NCI-H2227 (cell line): Measurements from ENCODE around the gene CAPSL.
"Not testable (repeated sequence)": the region's sequence is repeated elsewhere in the genome, so short reads cannot be mapped to it uniquely, and the experiment has no call there.

Experiments
- DNase-seq: peaks from one replicate; lab custom pipeline; 2025; ENCODE audit not compliant: unreplicated experiment; lab: John Stamatoyannopoulos, UW

The CAPSL gene

DNA sequence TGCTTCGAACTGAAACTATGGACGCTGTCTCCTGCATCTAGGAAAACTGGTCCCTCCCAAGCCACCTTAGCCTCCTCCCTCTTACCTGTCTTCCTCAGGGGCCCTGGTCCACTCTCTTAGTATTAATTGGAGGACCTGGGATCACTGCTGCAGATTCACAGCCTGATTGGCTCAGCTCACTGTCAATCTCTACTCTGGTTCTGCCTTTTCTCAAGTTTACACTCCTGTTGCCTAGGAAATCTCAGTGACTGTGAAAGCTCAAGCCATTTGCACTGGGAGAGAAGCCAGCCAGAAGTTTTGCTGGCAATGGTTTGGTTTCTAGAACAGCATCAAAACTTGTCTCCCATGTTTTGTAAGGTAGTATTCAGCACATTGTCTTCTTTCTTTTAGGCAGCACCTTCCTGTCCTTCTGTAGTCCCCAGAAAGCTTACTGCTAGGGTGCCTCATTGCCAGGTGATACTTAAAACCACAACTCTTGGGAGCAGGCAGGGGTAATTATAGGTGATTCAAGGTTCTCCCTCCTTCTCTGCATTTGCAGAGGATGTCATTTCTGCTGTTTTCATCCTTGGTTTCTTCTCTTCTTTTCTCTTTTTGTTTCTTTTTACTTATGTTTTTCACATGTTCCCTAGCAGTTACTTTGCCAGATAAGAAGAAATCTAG lies at the start of gene CAPSL:
TSS of gene CAPSL (minus strand) at position 55 of the 660 bp plus-strand sequence. CDS start 17,502 bp downstream, outside the sequence.
- no peak for DNase-seq

DNA sequence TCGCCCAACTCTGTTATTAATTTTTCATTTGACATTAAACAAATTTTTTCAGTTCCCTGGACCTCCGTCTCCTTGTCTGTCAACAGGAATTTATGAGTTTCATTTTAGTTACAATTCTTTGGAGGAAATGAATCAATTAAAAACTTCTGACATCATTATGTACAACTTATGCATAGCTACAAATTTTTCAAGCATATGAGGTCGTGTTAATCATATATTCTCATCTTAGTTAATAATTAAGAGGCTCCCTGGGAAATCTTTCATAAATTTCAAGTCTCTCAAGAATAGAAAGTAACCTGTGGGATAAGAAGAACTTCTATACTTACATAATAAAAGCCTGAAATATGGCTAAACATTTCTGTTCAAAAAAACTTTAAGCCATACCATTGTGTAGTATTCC lies 49.4 kb upstream of the CAPSL start:
- no peak for DNase-seq

DNA sequence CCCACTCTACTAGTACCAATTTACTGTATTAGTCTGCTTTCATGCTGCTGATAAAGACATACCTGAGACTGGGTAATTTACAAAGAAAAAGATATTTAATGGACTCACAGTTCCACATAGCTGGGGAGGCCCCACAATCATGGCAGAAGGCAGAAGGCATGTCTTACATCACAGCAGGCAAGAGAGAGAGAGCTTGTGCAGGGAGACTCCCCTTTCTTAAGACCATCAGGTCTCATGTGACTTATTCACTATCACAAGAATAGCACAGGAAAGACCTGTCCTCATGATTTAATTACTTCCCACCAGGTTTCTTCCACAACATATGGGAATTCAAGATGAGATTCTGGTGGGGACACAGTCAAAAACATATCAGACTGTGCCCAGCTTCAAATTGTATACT lies 41.3 kb upstream of the CAPSL start:
- DNase-seq, result no peak

DNA sequence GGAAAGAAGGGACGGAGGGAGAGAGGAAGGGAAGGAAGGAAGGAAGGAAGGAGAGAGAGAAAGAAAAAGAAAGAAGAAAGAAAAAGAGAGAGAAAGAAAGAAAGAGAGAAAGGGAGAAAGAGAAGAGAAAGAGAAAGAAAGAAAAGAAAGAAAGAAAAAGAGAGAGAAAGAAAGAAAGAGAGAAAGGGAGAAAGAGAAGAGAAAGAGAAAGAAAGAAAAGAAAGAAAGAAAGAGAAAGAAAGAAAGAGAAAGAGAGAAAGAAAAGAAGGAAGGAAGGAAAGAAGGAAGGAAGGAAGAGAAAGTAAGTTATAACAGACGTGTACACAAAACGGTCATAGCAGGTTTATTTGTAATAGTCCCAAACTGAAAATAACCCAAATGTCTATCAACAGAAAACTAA lies 38.4 kb upstream of the CAPSL start:
- DNase-seq, result not testable (repeated sequence)

DNA sequence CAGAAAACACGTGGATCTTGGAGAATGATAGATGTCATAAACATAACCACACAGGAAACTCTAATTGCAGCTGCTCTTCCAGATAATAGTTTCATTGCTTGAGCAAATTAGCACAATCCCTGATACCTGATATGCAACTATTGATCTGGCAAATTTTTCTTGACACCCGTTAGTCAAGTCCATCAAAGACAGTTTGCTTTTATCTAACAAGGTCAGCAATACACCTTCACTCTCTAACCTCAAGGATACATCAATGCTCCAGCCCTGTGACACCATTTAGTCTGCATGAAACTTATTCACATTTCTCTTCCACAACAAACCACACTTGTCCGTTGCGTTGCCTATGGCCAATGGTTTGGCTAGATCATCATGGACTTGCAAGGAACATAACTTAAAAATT lies 36.1 kb upstream of the CAPSL start:
- DNase-seq, result no peak

DNA sequence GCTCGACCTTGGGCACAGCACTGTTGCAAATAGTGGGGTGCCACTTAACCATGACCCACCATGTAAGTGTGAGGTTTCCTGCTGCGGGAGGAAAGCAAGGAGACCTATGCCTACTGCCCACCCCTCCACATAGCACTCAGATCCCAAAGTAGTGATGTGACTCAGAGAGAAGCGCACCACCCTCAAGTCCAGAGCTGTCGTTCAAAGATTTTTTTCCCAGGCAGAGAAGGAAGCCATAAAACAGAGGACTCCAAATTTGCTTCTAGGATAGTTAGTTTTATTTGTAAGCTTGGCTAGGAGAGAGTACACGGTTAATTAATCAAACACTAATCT lies 33.4 kb upstream of the CAPSL start:
- DNase-seq, result no peak

DNA sequence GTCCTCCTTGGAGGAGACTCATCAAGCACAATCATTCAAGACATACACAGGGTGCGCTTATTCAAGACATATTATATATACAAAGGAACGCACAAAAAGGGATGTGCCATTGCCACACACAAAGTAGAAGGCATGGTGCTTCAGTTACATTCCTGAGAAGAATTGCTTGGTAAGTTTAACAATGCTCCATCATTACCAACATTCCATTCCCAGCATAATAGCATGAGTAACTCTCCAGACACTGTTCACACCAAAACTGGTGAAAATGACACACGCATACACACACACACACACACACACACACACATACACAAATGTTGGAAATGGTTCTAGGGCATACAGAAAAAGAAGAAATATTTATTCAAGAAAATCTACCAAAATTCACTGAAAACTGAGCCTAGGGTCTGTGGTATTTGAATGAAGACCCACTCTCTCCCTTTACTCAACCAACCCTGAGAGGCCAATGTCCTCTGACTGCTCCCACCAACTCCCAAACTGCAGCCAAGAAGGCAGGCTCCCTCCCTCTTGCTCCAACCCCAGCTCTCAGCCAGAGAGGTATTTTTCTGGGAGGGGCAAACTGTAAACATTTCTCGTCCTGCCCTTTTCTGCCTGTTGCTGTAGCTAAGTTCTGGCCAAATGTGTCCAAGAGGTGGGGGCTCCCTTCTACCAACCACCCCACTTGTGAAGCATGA lies 32.9 kb upstream of the CAPSL start:
- DNase-seq, result no peak

DNA sequence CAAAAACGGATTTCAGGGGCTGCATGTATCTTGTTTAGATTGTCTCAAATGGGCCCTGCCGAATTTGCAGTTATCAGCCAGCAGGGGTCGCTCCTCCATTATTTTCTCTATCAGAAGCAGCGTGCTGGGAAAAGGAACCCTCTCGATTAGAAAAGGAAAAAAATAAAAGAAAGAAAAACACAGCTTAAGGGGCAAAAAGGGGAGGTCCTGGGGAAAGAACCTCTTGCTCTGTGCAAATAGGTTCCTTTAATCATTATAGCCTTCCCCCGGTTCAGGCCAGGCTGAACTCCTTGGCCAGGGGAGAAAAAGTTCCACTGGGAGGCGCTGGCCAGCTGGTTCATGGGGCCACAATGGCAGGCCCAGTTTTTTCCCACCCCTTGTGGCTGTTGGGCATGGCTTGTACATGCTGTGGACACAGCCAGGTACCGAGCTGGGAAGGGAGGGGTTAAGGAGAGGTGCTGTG lies 25.0 kb upstream of the CAPSL start:
- DNase-seq, result no peak

DNA sequence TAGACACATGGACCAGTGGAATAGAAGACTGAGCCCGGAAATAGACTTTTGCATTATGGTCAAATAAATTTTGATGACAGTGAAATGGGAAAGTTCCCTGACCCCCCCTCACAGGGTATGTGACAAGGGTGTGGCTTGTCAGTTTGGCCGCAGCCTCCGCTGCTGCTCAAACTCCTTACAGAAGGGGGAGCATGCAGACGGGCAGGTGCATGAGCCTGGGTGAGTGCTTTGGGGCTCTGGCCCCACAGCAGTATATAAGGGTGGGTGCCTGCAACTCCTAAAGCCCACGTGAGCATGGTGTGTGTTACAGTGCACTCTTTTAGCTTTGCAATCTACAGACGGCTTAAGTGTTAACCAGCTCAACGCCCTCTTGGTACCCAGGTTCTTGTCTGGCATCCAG lies 21.9 kb upstream of the CAPSL start:
- no peak for DNase-seq

DNA sequence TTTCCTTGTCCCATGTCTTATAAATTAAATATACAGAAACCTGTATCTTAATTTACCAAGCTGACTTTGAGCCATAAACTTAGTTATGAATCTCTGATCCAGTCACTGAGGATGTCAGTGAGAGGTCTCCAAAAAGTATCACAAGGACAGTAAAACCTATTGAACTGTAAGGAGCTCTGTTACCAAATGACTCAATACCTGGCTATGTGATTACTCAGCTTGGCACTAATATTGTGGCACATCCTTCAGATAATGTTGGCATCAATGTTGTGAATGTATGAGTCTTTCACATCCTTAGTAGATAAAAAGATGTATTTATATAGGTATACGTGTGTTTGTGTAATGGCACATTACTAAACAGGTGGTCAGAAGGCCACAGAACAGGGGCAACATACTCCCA lies 18.0 kb upstream of the CAPSL start:
- no peak for DNase-seq

DNA sequence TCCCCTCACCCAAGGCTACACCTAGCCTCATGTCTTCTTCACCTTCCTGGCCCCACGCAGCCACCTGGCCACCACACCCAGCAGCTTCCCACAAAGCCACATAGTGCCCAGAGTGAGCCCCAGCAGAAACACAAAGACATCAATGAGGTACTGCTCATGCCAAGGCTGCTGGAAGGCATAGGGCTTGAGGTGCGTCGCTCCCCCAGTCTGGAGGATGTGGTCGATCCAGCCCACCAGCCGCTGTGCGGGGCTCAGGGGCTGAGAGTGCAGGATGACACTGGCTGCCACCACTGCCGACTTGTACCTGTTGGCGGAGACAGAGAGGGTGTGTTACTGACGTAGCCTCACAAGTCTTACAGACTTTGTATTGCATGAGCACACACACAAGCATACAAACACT lies 15.8 kb upstream of the CAPSL start:
- no peak for DNase-seq

DNA sequence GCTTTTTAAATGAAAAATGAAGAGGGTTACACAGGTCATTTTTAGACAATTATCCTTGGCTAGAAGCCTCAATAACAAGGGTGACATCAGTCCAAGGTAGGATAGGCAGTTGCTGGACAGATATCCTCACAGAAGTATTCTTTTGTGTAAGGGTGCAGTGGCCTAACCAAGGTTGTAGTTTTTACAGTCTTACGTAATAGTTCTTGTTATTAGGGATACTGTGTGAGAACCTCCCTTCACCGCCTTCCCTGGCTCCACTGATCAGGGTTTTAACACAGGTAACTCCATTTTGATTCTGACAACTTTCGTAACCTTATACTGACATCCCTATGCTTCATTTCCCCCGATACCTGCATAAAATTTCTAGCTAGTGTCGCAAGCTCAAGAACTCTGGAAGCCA lies 8.7 kb upstream of the CAPSL start:
- no peak for DNase-seq

DNA sequence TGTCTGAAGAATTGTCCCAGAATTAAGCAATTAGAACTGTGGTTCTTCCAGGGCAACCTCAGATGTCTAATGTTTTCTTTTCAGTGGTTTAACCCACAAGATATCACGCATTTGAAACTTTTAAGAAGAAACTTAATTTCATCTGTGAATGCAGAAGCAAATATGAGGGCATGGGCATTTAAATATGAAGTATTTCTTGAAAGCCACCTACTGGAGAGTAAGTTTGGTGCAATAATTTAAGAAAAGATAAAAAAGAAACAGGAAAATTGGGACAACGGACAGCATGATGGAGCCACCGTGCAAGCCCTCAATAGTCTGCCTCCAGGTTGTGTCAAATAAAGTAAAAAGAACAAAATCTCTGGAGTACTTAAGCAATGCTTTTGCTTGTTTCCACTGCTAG lies 1.2 kb upstream of the CAPSL start:
- no peak for DNase-seq

DNA sequence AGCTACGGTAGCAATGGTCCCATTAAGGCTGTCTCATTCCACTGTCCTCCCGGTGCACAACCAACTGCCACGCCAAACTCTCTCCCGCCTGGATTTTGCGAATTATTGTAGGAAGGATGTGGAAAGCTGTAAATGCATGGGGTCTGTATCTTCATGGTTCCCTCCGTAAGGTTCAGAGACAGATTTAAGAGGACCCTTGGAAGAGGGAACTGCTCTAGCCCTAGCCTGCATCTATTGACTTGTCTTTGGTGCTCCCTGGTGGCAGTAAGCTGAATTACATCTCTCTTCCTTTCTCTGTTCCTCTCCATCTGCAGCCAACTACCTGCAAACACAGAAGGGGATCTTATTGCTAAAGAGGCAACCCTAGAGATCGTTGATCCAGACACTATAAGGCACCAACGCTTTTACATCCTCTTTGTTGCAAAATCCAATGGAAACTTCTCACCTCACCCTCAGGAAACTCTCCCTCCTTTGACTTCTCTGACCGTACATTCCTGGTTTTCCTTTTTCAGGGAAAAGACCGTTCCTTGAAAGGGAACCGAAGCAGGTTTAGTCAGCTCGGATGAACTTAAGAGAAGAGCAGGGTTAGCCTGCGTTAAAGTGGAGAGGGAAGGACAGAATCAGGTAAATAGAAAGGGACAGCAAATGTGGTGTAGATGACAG lies 11.9 kb downstream of the CAPSL start:
- peak; percentile 71 for DNase-seq

DNA sequence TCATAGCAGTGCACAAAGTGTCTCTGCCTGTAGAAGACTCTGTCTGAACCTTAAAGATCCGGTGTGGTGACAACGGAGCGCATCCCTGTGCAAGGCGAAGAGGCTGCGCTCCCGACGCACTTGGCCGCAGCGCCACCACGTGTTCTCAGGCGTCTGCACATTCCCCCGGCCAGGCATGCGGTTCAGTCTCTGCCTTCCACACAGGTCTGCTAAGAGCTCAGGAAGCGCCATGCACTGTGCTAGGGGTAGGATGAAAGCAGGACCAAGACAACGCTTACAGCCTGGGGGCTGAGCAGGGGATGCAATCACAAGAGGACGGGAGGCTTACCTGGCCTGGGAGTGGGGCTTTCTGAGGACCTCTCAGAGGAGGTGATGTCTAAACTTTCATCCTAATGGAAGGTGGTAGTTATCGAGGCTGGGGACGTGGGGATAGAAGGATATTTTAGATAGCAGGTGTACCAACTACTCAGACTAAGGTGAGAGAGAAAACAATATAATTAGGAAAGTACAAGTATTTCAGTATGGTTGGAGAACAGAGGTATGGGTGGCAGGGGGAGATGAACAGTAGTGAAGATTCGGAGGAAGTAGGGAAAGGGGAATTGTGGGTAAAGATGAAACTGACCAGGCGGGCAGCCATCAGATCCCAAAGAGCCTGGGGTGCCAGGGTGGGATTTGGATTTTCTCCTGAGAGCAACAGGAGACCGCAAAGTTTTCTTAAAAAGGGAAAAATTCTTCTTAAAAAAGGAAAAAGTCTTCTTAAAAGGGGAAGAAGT lies 13.3 kb downstream of the CAPSL start:
- peak; percentile 36 for DNase-seq

DNA sequence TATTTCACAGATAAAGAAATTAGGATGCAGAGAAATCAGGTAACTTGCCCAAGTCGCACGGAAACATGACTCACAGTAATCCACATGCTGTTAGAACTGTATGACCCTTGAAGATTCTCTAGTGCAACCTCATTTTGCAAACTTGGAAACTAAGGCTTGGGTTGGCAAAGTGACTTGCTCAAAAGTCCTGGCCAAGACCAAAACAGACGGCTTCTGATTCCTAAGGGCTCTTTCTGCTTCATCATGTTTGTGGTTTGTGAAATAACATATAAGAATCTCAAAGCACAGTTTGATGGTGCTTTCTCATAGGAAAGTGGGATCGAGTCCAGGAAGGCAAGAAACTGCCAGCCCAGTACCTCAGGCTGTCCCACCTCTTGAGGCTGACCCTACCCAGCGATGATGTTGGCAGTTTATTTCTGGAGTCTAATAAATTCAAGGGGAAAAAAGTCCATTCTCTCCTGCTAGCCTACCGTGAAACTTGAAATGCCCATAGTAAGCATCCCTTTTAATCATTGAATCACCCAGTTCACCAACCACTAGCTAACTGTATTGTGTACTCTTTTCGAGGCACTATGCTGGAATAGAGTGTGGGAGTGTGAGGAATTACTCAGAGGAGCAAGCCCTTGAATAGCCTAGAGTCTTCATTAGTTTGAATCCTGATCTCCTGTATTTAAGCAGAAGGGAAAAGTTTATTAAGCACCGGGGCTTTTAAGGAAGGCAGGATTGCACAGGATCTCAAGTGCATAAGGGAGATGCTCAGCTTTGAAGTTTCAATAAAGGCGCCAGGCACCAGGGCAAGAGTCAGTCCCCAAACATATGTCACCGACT lies 14.1 kb downstream of the CAPSL start:
- DNase-seq, result no peak

DNA sequence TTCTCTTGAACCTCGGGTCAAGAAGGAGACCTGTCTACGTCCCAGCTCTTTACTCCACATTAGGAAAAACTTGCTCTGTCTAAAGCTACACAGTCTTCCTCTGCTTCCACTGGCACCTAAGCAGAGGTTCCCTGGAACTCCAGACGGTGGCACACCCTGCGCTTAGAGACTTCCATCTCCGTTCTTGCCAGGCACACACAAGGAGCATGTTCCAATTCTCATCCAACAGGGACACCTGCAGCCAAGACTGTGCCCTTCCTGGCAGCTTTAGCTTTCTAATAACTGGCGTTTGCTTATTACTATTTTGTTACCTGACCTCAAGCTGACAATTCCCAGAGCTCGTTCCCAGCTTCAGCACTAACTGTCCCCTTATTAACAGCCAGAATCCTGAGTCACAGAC lies 16.0 kb downstream of the CAPSL start:
- no peak for DNase-seq

DNA sequence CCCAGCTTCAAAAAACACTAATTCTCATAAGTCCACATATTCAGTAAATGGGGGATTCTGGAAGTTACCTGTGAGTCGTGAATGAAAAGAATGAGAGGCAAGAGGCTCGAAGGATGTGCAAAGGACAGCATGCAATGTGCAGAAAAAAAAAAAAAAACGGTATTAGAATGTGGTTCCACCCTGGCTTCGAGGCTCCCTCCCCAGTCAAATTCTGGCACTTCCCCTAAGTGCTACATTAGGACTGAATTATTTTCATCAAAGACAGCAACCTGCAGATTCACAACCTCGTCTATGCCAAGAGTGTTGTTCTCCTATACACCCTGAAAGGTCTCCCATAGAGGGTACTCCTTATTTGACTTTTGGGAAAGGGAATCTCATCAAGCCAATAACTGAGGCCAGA lies 16.5 kb downstream of the CAPSL start:
- DNase-seq, result no peak

DNA sequence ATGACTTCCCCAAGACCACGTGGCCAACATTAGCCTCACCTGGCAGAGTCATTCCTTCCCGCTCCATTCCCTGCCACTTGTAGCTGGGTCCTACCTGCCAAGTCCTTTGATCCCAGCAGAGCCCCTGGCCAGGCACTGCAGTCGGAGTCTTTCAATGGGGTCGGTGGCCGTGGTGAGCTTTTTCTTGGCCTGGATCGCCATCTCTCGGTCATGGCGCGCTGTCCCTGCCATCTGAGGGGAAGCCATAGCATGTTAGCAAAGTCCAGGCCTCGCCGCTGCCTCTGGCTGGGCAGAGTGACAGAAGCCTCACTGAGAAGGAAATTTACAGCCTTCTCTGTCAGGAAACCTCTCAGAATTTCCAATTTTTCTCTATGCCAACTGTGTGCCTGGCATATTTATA lies 17.5 kb downstream of the CAPSL start:
- DNase-seq, result no peak

DNA sequence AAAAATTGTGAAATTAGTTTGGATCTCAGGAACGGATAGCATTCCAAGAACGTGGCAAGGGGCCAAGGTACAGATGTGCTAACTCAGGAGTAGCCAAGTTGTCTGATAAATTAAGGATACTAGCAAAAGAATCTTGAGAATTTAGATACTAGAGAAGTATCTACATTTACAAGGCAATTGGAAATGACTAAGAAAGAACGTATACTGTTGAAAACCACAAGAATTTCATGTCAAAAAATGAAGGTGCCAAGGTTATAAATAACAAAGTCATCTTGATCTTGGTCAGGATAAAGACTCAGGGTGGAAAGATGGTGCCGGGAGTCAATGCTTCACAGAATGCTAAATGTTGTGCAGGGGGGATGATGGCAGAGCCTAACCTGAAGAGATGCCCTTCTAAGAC lies 19.2 kb downstream of the CAPSL start:
- no peak for DNase-seq

DNA sequence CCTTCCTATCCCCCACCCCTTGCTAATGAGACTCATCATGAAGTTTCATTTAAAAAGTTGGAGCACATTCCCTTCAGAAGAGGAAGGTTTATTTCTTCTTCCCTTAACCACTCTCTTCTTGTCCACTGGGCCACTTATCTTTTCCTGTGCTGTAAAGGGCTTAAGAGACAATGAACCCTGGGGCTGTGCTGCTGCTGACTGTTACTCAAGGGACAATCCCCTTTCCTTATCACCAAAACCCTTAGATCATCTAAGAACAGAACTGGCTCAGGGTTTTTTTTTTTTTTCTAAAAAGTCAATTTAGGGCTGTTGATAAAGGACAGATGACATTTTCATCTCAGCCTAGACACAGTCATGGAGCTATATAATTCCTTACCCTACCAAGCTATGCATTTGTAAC lies 29.6 kb downstream of the CAPSL start:
- no peak for DNase-seq
